BLaER1 (cell line): ENCODE results near the gene SLC24A3.

ENCODE experiments used
- H3K27ac ChIP-seq: shearing (Covaris generic); formaldehyde crosslinking; 2 replicates; pipeline ENCODE4 v1.8.1; 2022
- H3K27me3 ChIP-seq: shearing (Covaris generic); formaldehyde crosslinking; 2 replicates; pipeline ENCODE4 v1.8.1; 2022
- H3K36me3 ChIP-seq: shearing (Covaris generic); formaldehyde crosslinking; 2 replicates; pipeline ENCODE4 v1.8.1; 2022
- H3K4me1 ChIP-seq: shearing (Covaris generic); formaldehyde crosslinking; 2 replicates; pipeline ENCODE4 v1.8.1; 2022
- H3K4me2 ChIP-seq: shearing (Covaris generic); formaldehyde crosslinking; 2 replicates; pipeline ENCODE4 v1.8.1; 2022
- H3K4me3 ChIP-seq: shearing (Covaris generic); formaldehyde crosslinking; 2 replicates; pipeline ENCODE4 v1.8.1; 2022
- H3K9ac ChIP-seq: shearing (Covaris generic); formaldehyde crosslinking; 2 replicates; pipeline ENCODE4 v1.8.1; 2022
- H3K9me3 ChIP-seq: shearing (Covaris generic); formaldehyde crosslinking; 2 replicates; pipeline ENCODE4 v1.8.1; 2022
- H4K20me1 ChIP-seq: shearing (Covaris generic); formaldehyde crosslinking; 2 replicates; pipeline ENCODE4 v1.8.1; 2022
- Cebpa-rat ChIP-seq: shearing (Covaris generic); IDR thresholded peaks from 2 replicates; pipeline ENCODE4 v1.8.1; 2022

SLC24A3 gene

GRCh38 chr20:19407736-19408135 is 195.3 kb downstream of the SLC24A3 start:
- H3K4me1 ChIP-seq: no peaks in the 10 kb centered on the region
- no peaks in the 10 kb centered on the region for H3K36me3 ChIP-seq
- no peak overlapping the region for H3K27ac ChIP-seq
- H3K9me3 ChIP-seq: no peaks in the 10 kb centered on the region
- no peak overlapping the region for H3K4me3 ChIP-seq
- no peak overlapping the region for H3K9ac ChIP-seq
- no peaks in the 10 kb centered on the region for H3K27me3 ChIP-seq
- no peak overlapping the region for H3K4me2 ChIP-seq
- H4K20me1 ChIP-seq: no peaks in the 10 kb centered on the region
- TF ChIP-seq Cebpa-rat: no peak

GRCh38 chr20:19408971-19409370 is 196.5 kb downstream of the SLC24A3 start:
- no peaks in the 10 kb centered on the region for H3K4me1 ChIP-seq

GRCh38 chr20:19411811-19412210 is 199.4 kb downstream of the SLC24A3 start:
- no peak for TF ChIP-seq Cebpa-rat
- H3K4me3 ChIP-seq: no peak overlapping the region
- H3K9me3 ChIP-seq: no peaks in the 10 kb centered on the region
- no peak overlapping the region for H3K9ac ChIP-seq
- no peaks in the 10 kb centered on the region for H3K27me3 ChIP-seq
- H3K27ac ChIP-seq: no peak overlapping the region
- no peaks in the 10 kb centered on the region for H3K4me1 ChIP-seq
- H4K20me1 ChIP-seq: no peaks in the 10 kb centered on the region
- H3K4me2 ChIP-seq: no peak overlapping the region
- H3K36me3 ChIP-seq: no peaks in the 10 kb centered on the region

More at GRCh38 chr20:19408971-19409370, 196.5 kb downstream of the SLC24A3 start:
- no peaks in the 10 kb centered on the region for H3K27me3 ChIP-seq
- H3K9ac ChIP-seq: no peak overlapping the region
- no peak overlapping the region for H3K27ac ChIP-seq
- no peak for TF ChIP-seq Cebpa-rat
- H3K4me3 ChIP-seq: no peak overlapping the region
- H3K36me3 ChIP-seq: no peaks in the 10 kb centered on the region
- H3K4me2 ChIP-seq: no peak overlapping the region
- H4K20me1 ChIP-seq: no peaks in the 10 kb centered on the region
- H3K9me3 ChIP-seq: no peaks in the 10 kb centered on the region

GRCh38 chr20:19412254-19412653 is 199.8 kb downstream of the SLC24A3 start:
- Histone ChIP-seq H3K4me2 (no peak overlapping the region), H3K36me3 (no peaks in the 10 kb centered on the region), H3K4me1 (no peaks in the 10 kb centered on the region), H3K27ac (no peak overlapping the region), H3K27me3 (no peaks in the 10 kb centered on the region), H3K9me3 (no peaks in the 10 kb centered on the region), H3K4me3 (no peak overlapping the region), H4K20me1 (no peaks in the 10 kb centered on the region), H3K9ac (no peak overlapping the region)
- no peak for TF ChIP-seq Cebpa-rat

GRCh38 chr20:19414600-19414999 is 202.2 kb downstream of the SLC24A3 start:
- Histone ChIP-seq H3K36me3 (no peaks in the 10 kb centered on the region), H3K9me3 (no peaks in the 10 kb centered on the region), H3K27ac (no peak overlapping the region), H3K9ac (no peak overlapping the region), H4K20me1 (no peaks in the 10 kb centered on the region), H3K4me3 (no peak overlapping the region), H3K4me1 (no peaks in the 10 kb centered on the region), H3K27me3 (no peaks in the 10 kb centered on the region), H3K4me2 (no peak overlapping the region)
- TF ChIP-seq Cebpa-rat: no peak

GRCh38 chr20:19415786-19416185 is 203.3 kb downstream of the SLC24A3 start:
- H3K4me2 ChIP-seq: no peak overlapping the region
- TF ChIP-seq Cebpa-rat: no peak
- no peak overlapping the region for H3K4me3 ChIP-seq
- no peaks in the 10 kb centered on the region for H4K20me1 ChIP-seq
- no peaks in the 10 kb centered on the region for H3K36me3 ChIP-seq
- no peak overlapping the region for H3K27ac ChIP-seq
- H3K4me1 ChIP-seq: no peaks in the 10 kb centered on the region
- H3K9me3 ChIP-seq: no peaks in the 10 kb centered on the region
- no peaks in the 10 kb centered on the region for H3K27me3 ChIP-seq
- no peak overlapping the region for H3K9ac ChIP-seq

GRCh38 chr20:19416627-19417026 is 204.2 kb downstream of the SLC24A3 start:
- TF ChIP-seq Cebpa-rat: no peak
- H4K20me1 ChIP-seq: no peaks in the 10 kb centered on the region
- no peak overlapping the region for H3K4me3 ChIP-seq
- H3K36me3 ChIP-seq: no peaks in the 10 kb centered on the region
- no peak overlapping the region for H3K9ac ChIP-seq
- no peaks in the 10 kb centered on the region for H3K27me3 ChIP-seq
- H3K4me1 ChIP-seq: no peaks in the 10 kb centered on the region
- H3K27ac ChIP-seq: no peak overlapping the region
- peaks cover 4% of the 10 kb centered on the region for H3K9me3 ChIP-seq
- H3K4me2 ChIP-seq: no peak overlapping the region

GRCh38 chr20:19419396-19419795 is 207.0 kb downstream of the SLC24A3 start:
- Histone ChIP-seq H3K4me3 (no peak overlapping the region), H3K9me3 (peaks cover 9% of the 10 kb centered on the region), H3K4me2 (no peak overlapping the region), H3K4me1 (peaks cover 22% of the 10 kb centered on the region), H3K27me3 (no peaks in the 10 kb centered on the region), H3K36me3 (no peaks in the 10 kb centered on the region), H3K9ac (no peak overlapping the region), H4K20me1 (no peaks in the 10 kb centered on the region), H3K27ac (no peak overlapping the region)
- TF ChIP-seq Cebpa-rat: no peak

- no peaks in the 10 kb centered on the region for H4K20me1 ChIP-seq
- H3K27me3 ChIP-seq: no peaks in the 10 kb centered on the region
- peak overlapping the region; percentile 73 for H3K4me2 ChIP-seq
- H3K9me3 ChIP-seq: peaks cover 9% of the 10 kb centered on the region
- no peak overlapping the region for H3K9ac ChIP-seq
- TF ChIP-seq Cebpa-rat: no peak
- peaks cover 32% of the 10 kb centered on the region for H3K4me1 ChIP-seq
- no peak overlapping the region for H3K27ac ChIP-seq
- H3K36me3 ChIP-seq: no peaks in the 10 kb centered on the region
- no peak overlapping the region for H3K4me3 ChIP-seq
Measured at GRCh38 chr20:19423097-19423899, 210.9 kb downstream of the SLC24A3 start.

- no peak overlapping the region for H3K9ac ChIP-seq
- TF ChIP-seq Cebpa-rat: no peak
- H3K9me3 ChIP-seq: peaks cover 9% of the 10 kb centered on the region
- H3K27me3 ChIP-seq: no peaks in the 10 kb centered on the region
- H3K4me1 ChIP-seq: peaks cover 40% of the 10 kb centered on the region
- H4K20me1 ChIP-seq: no peaks in the 10 kb centered on the region
- H3K4me3 ChIP-seq: no peak overlapping the region
- peak overlapping the region; percentile 73 for H3K4me2 ChIP-seq
- H3K27ac ChIP-seq: no peak overlapping the region
- H3K36me3 ChIP-seq: no peaks in the 10 kb centered on the region
Measured at GRCh38 chr20:19423900-19424620, 211.6 kb downstream of the SLC24A3 start.
